WTC11 (cell line): ENCODE data around the gene CDH3. TPM values are rescaled to one million over a fixed set of nuclear protein-coding genes. Genes with fewer than 3 reads are reported as not detected.

Source experiments
- ATAC-seq: fragments of 200-7000 bp; cut with Tn5 transposase; 2 replicates; pipeline ENCODE4 v1.10.0; 2021; ENCODE audit warnings: mild to moderate bottlenecking, moderate library complexity
- CTCF ChIA-PET: fragments of 300-600 bp; sonication (Branson Sonifier 250); formaldehyde crosslinking; loops from one replicate; lab custom pipeline; 2021; ENCODE audit warnings: antibody characterized with exemption; lab: Charles Lee
- POLR2A ChIA-PET: fragments of 350-600 bp; sonication (Branson Sonifier 250); formaldehyde crosslinking; loops from one replicate; lab custom pipeline; 2021; ENCODE audit warnings: antibody characterized with exemption; lab: Charles Lee
- DNase-seq: peaks from one replicate; pipeline ENCODE4 v3.0.0; 2021; ENCODE audit warnings: low spot score
- H3K27ac Mint-ChIP-seq: 2 replicates; pipeline ENCODE4 v1.8.0; 2021; ENCODE audit warnings: mixed read lengths
- H3K27me3 Mint-ChIP-seq: 2 replicates; pipeline ENCODE4 v1.8.0; 2021; ENCODE audit warnings: low read depth, mild to moderate bottlenecking, moderate library complexity, mixed read lengths
- H3K36me3 Mint-ChIP-seq: 2 replicates; pipeline ENCODE4 v1.8.0; 2021; ENCODE audit warnings: mixed read lengths
- H3K4me1 Mint-ChIP-seq: 2 replicates; pipeline ENCODE4 v1.8.0; 2022; ENCODE audit warnings: mixed read lengths
- H3K4me3 Mint-ChIP-seq: 2 replicates; pipeline ENCODE4 v1.8.0; 2021; ENCODE audit warnings: mild to moderate bottlenecking, moderate library complexity, mixed read lengths
- H3K9me3 Mint-ChIP-seq: 2 replicates; pipeline ENCODE4 v1.8.0; 2021; ENCODE audit warnings: mixed read lengths
- ATF1 ChIP-seq: sonication (generic); formaldehyde crosslinking; IDR thresholded peaks from 2 replicates; pipeline ENCODE4 v1.8.1; 2023; ENCODE audit warnings: mild to moderate bottlenecking, moderate library complexity, missing genetic modification reagents
- CREM ChIP-seq: sonication (generic); formaldehyde crosslinking; IDR thresholded peaks from 2 replicates; pipeline ENCODE4 v1.8.1; 2022; ENCODE audit warnings: mild to moderate bottlenecking, missing genetic modification reagents, moderate library complexity
- ETV6 ChIP-seq: sonication (generic); formaldehyde crosslinking; IDR thresholded peaks from 2 replicates; pipeline ENCODE4 v1.8.1; 2022; ENCODE audit warnings: mild to moderate bottlenecking, missing genetic modification reagents
- TEAD1 ChIP-seq: sonication (generic); formaldehyde crosslinking; IDR thresholded peaks from 2 replicates; pipeline ENCODE4 v1.8.0; 2022; ENCODE audit warnings: mild to moderate bottlenecking, missing genetic modification reagents
- TP53 ChIP-seq: sonication (generic); formaldehyde crosslinking; IDR thresholded peaks from 2 replicates; pipeline ENCODE4 v1.8.1; 2023; ENCODE audit warnings: mild to moderate bottlenecking, missing genetic modification reagents
- USF1 ChIP-seq: sonication (generic); formaldehyde crosslinking; IDR thresholded peaks from 2 replicates; pipeline ENCODE4 v1.8.0; 2022; ENCODE audit warnings: mild to moderate bottlenecking, missing genetic modification reagents
- USF2 ChIP-seq: sonication (generic); formaldehyde crosslinking; IDR thresholded peaks from 2 replicates; pipeline ENCODE4 v1.8.1; 2023; ENCODE audit warnings: mild to moderate bottlenecking, missing genetic modification reagents, moderate library complexity
- ZBTB21 ChIP-seq: sonication (generic); formaldehyde crosslinking; IDR thresholded peaks from 2 replicates; pipeline ENCODE4 v1.8.1; 2023; ENCODE audit warnings: mild to moderate bottlenecking, missing genetic modification reagents, borderline replicate concordance
- ZNF138 ChIP-seq: sonication (generic); formaldehyde crosslinking; conservative IDR thresholded peaks from 2 replicates; pipeline ENCODE4 v1.8.1; 2022; ENCODE audit warnings: mild to moderate bottlenecking, moderate library complexity, missing genetic modification reagents
- ZNF219 ChIP-seq: sonication (generic); formaldehyde crosslinking; IDR thresholded peaks from 2 replicates; pipeline ENCODE4 v1.8.0; 2023; ENCODE audit warnings: missing genetic modification reagents, mild to moderate bottlenecking, borderline replicate concordance
- ZNF396 ChIP-seq: fragments of 250-450 bp; sonication (Bioruptor Pico); IDR thresholded peaks from 2 replicates; pipeline ENCODE4 v1.8.0; 2021; ENCODE audit warnings: mild to moderate bottlenecking, moderate library complexity, borderline replicate concordance
- ZNF532 ChIP-seq: fragments of 250-450 bp; sonication (Bioruptor Pico); IDR thresholded peaks from 2 replicates; pipeline ENCODE4 v1.9.0; 2021; ENCODE audit warnings: mild to moderate bottlenecking, borderline replicate concordance
- total RNA-seq: library from RNA; stranded (reverse); gene quantifications from 3 replicates; pipeline ENCODE4 v1.2.3, GENCODE V29; 2021
- TF ChIP-seq, protein P1 (sequence below): sonication (generic); formaldehyde crosslinking; IDR thresholded peaks from 2 replicates; pipeline ENCODE4 v1.8.1; 2022; ENCODE audit warnings: missing genetic modification reagents, borderline replicate concordance
- TF ChIP-seq, protein P2 (sequence below): sonication (generic); formaldehyde crosslinking; IDR thresholded peaks from 2 replicates; pipeline ENCODE4 v1.8.0; 2023; ENCODE audit warnings: missing genetic modification reagents
- TF ChIP-seq, protein P3 (sequence below): sonication (generic); formaldehyde crosslinking; IDR thresholded peaks from 2 replicates; pipeline ENCODE4 v1.8.1; 2023; ENCODE audit warnings: mild to moderate bottlenecking, missing genetic modification reagents, moderate library complexity

CDH3 gene
- total RNA-seq, 1 experiment from 2014 or later = 128 TPM

- TF ChIP-seq ZNF532 (no peak), ZNF396 (CRISPR knock-in tag) (no peak), TEAD1 (CRISPR knock-in tag) (no peak), ZNF138 (CRISPR knock-in tag) (no peak), CREM (CRISPR knock-in tag) (no peak), ZNF219 (CRISPR knock-in tag) (no peak)
- TF ChIP-seq, protein P1, sequence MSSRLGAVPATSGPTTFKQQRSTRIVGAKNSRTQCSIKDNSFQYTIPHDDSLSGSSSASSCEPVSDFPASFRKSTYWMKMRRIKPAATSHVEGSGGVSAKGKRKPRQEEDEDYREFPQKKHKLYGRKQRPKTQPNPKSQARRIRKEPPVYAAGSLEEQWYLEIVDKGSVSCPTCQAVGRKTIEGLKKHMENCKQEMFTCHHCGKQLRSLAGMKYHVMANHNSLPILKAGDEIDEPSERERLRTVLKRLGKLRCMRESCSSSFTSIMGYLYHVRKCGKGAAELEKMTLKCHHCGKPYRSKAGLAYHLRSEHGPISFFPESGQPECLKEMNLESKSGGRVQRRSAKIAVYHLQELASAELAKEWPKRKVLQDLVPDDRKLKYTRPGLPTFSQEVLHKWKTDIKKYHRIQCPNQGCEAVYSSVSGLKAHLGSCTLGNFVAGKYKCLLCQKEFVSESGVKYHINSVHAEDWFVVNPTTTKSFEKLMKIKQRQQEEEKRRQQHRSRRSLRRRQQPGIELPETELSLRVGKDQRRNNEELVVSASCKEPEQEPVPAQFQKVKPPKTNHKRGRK = no peak
These were observed 13.3 kb downstream of the CDH3 start (continued) for GRCh38 chr16:68658341-68658973.

GRCh38 chr16:68658974-68659360 is 13.9 kb downstream of the CDH3 start:
- ChIA-PET CTCF (interaction anchor here (1.3 to 1.4 kb wide), 2 partner anchors 69 to 130 kb away, joined by 4 to 6 read pairs; no protein-coding TSS in a partner anchor), POLR2A (interaction anchor here (1.2 kb wide), 1 partner anchor 17 kb away, joined by 8 read pairs; no protein-coding TSS in a partner anchor)
- Mint-ChIP-seq H3K27ac (0 out of 2 replicates have a peak overlapping the region, but pooled peaks have one; percentile 74), H3K4me1 (peaks cover 25% of the 10 kb centered on the region), H3K36me3 (peaks cover 13% of the 10 kb centered on the region), H3K27me3 (no peaks in the 10 kb centered on the region), H3K4me3 (no peak overlapping the region), H3K9me3 (peaks cover 4% of the 10 kb centered on the region; the same call in 1 of the 2 replicates)
- no peak for ATAC-seq
- no peak for DNase-seq
- TF ChIP-seq ETV6 (CRISPR knock-in tag) = no peak
- TF ChIP-seq, protein P2, sequence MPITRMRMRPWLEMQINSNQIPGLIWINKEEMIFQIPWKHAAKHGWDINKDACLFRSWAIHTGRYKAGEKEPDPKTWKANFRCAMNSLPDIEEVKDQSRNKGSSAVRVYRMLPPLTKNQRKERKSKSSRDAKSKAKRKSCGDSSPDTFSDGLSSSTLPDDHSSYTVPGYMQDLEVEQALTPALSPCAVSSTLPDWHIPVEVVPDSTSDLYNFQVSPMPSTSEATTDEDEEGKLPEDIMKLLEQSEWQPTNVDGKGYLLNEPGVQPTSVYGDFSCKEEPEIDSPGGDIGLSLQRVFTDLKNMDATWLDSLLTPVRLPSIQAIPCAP (CRISPR knock-in tag) = no peak
- TF ChIP-seq ATF1 (CRISPR knock-in tag) = no peak
- no peak for TF ChIP-seq USF1 (CRISPR knock-in tag)
- TF ChIP-seq, protein P3, sequence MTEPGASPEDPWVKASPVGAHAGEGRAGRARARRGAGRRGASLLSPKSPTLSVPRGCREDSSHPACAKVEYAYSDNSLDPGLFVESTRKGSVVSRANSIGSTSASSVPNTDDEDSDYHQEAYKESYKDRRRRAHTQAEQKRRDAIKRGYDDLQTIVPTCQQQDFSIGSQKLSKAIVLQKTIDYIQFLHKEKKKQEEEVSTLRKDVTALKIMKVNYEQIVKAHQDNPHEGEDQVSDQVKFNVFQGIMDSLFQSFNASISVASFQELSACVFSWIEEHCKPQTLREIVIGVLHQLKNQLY (CRISPR knock-in tag) = no peak
- no peak for TF ChIP-seq ZBTB21 (CRISPR knock-in tag)
- no peak for TF ChIP-seq USF2 (CRISPR knock-in tag)
- no peak for TF ChIP-seq TP53
